Body of pancreas (tissue), 4 donors: Measurements from ENCODE around the gene HOXD3. TPM values are rescaled to one million over a fixed set of nuclear protein-coding genes. Genes with fewer than 3 reads are reported as not detected.

Source experiments
- ATAC-seq: fragments of 150-250 bp; one replicate; pipeline ENCODE4 v1.9.1; 2016
- DNase-seq, 4 donors: peaks; one replicate each; pipeline ENCODE4 v3.0.0-alpha.2; 2019
- H3K27ac ChIP-seq, 4 donors: fragments of 200-600 bp; sonication (generic); 1 replicate in 3 of 4; 2 replicates in 1 of 4; pipeline versions ENCODE4 v1.5.1 to v1.6.1; 2016 to 2019; ENCODE audit warnings: mild to moderate bottlenecking in 1 of 4, mixed read lengths in 1 of 4, moderate library complexity in 1 of 4
- H3K27me3 ChIP-seq, 2 donors: fragments of 200-600 bp; sonication (generic); one replicate each; pipeline ENCODE4 v1.6.0; 2016; ENCODE audit warnings: mild to moderate bottlenecking in 1 of 2
- H3K36me3 ChIP-seq, 2 donors: fragments of 200-600 bp; sonication (generic); replicated peaks in 1 of 2; 2 replicates each; pipeline ENCODE4 v1.5.1; 2016; ENCODE audit warnings: low read depth in 2 of 2; ENCODE audit not compliant: insufficient read depth in 1 of 2
- H3K4me1 ChIP-seq: fragments of 200-600 bp; sonication (generic); one replicate; pipeline ENCODE4 v1.6.0; 2016
- H3K4me3 ChIP-seq, 2 donors: fragments of 200-600 bp; sonication (generic); 1 replicate in 1 of 2; 2 replicates in 1 of 2; pipeline ENCODE4 v1.5.1; 2016 to 2019
- H3K9me3 ChIP-seq, 3 donors: fragments of 200-600 bp; sonication (generic); 1 replicate in 2 of 3; 2 replicates in 1 of 3; pipeline ENCODE4 v1.5.1; 2016
- POLR2A ChIP-seq, 3 donors: fragments of 450-650 bp; IDR thresholded peaks; one replicate each; pipeline ENCODE4 v1.6.1; 2016; ENCODE audit warnings: antibody characterized with exemption in 3 of 3, mild to moderate bottlenecking in 2 of 3
- WGBS, 2 donors: methylation state at CpG; one replicate each; pipeline ENCODE4 v1.1.5; 2017; 5-methylcytosine and 5-hydroxymethylcytosine counted together
- intact Hi-C: fragments of 100-400 bp; cut with DNase I; formaldehyde crosslinking; loops from one replicate; pipeline ENCODE4 v1.15.1; 2023
- total RNA-seq, 2 donors: library from RNA; depleted of rRNA; stranded (reverse); fragments of >200 nt; gene quantifications; one replicate each; pipeline ENCODE4 v1.1.0, GENCODE V29; 2016
- TF ChIP-seq, protein P1 (sequence below), 7 experiments: fragments of 450-650 bp in 4 of 7; fragments of 200-600 bp in 3 of 7; sonication (generic) in 3 of 7; IDR thresholded peaks; one replicate each; pipeline ENCODE4 v1.5.1; 2016 to 2019; ENCODE audit warnings: antibody characterized with exemption in 7 of 7

HOXD3 gene
- total RNA-seq, 2 donors from 2014 or later, result 0.26 TPM; not detected in 1

GRCh38 chr2:176142281-176142680, 14.8 kb upstream of the HOXD3 start:
- Histone ChIP-seq H3K27me3 (peaks cover 0 to 40% of the 10 kb centered on the region in 2 donors), H3K4me1 (peaks cover 12% of the 10 kb centered on the region), H3K4me3 (no peak overlapping the region), H3K9me3 (no peaks in the 10 kb centered on the region), H3K36me3 (no peaks in the 10 kb centered on the region), H3K27ac (no peak overlapping the region)
- ATAC-seq (no peak), DNase-seq (no peak)
- TF ChIP-seq, protein P1, sequence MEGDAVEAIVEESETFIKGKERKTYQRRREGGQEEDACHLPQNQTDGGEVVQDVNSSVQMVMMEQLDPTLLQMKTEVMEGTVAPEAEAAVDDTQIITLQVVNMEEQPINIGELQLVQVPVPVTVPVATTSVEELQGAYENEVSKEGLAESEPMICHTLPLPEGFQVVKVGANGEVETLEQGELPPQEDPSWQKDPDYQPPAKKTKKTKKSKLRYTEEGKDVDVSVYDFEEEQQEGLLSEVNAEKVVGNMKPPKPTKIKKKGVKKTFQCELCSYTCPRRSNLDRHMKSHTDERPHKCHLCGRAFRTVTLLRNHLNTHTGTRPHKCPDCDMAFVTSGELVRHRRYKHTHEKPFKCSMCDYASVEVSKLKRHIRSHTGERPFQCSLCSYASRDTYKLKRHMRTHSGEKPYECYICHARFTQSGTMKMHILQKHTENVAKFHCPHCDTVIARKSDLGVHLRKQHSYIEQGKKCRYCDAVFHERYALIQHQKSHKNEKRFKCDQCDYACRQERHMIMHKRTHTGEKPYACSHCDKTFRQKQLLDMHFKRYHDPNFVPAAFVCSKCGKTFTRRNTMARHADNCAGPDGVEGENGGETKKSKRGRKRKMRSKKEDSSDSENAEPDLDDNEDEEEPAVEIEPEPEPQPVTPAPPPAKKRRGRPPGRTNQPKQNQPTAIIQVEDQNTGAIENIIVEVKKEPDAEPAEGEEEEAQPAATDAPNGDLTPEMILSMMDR (IDR thresholded peaks at IDR 0.05), result no peak
- no peak for TF ChIP-seq POLR2A (IDR thresholded peaks at IDR 0.05)
- WGBS, 2 donors, result 65 to 96% methylated on average over 2 of the region's 2 CpGs
- intact Hi-C loops, result loop anchor here (5.0 to 10.0 kb wide), 2 partner anchors 315 to 403 kb away; no protein-coding TSS in a partner anchor

- Histone ChIP-seq H3K9me3 (no peaks in the 10 kb centered on the region), H3K36me3 (no peaks in the 10 kb centered on the region), H3K4me3 (no peak overlapping the region), H3K4me1 (peaks cover 7% of the 10 kb centered on the region), H3K27me3 (peaks cover 0 to 45% of the 10 kb centered on the region in 2 donors), H3K27ac (no peak overlapping the region)
- no peak for ATAC-seq
- intact Hi-C loops, result loop anchor here (10.0 kb wide), 1 partner anchor 399 kb away; no protein-coding TSS in a partner anchor
- DNase-seq, result no peak
- WGBS, 2 donors, result 18 to 34% methylated on average over 4 of the region's 4 CpGs
- no peak for TF ChIP-seq POLR2A (IDR thresholded peaks at IDR 0.05)
These were observed 11.8 kb upstream of the HOXD3 start for GRCh38 chr2:176145085-176145969.

- no peak overlapping the region for H3K27ac ChIP-seq
- 17 to 19% methylated on average over 6 of the region's 6 CpGs for WGBS, 2 donors
- peaks cover 0 to 45% of the 10 kb centered on the region in 2 donors for H3K27me3 ChIP-seq
These were observed 11.0 kb upstream of the HOXD3 start for GRCh38 chr2:176146101-176146500.

GRCh38 chr2:176146645-176147044, 10.5 kb upstream of the HOXD3 start:
- intact Hi-C loops, result loop anchor here (10.0 kb wide), 1 partner anchor 398 kb away; no protein-coding TSS in a partner anchor
- no peaks in the 10 kb centered on the region for H3K9me3 ChIP-seq
- no peak overlapping the region for H3K27ac ChIP-seq
- DNase-seq (no peak), ATAC-seq (no peak)
- no peak overlapping the region for H3K4me3 ChIP-seq
- no peaks in the 10 kb centered on the region for H3K36me3 ChIP-seq
- TF ChIP-seq, protein P1 (IDR thresholded peaks at IDR 0.05), result no peak
- TF ChIP-seq POLR2A (IDR thresholded peaks at IDR 0.05), result no peak
- peaks cover 0 to 50% of the 10 kb centered on the region in 2 donors for H3K27me3 ChIP-seq
- peaks cover 2% of the 10 kb centered on the region for H3K4me1 ChIP-seq

More at GRCh38 chr2:176146101-176146500, 11.0 kb upstream of the HOXD3 start:
- Histone ChIP-seq H3K4me3 (no peak overlapping the region), H3K9me3 (no peaks in the 10 kb centered on the region), H3K4me1 (no peaks in the 10 kb centered on the region), H3K36me3 (no peaks in the 10 kb centered on the region)
- no peak for ATAC-seq
- intact Hi-C loops, result loop anchor here (10.0 kb wide), 1 partner anchor 399 kb away; no protein-coding TSS in a partner anchor
- TF ChIP-seq, protein P1 (IDR thresholded peaks at IDR 0.05), result no peak
- no peak for TF ChIP-seq POLR2A (IDR thresholded peaks at IDR 0.05)
- no peak for DNase-seq

GRCh38 chr2:176147210-176147799, 9.8 kb upstream of the HOXD3 start:
- TF ChIP-seq, protein P1 (IDR thresholded peaks at IDR 0.05), result no peak
- no peak for TF ChIP-seq POLR2A (IDR thresholded peaks at IDR 0.05)
- no peaks in the 10 kb centered on the region for H3K9me3 ChIP-seq
- no peak for DNase-seq
- 12 to 22% methylated on average over 22 to 32 of the region's 32 CpGs for WGBS, 2 donors
- no peak overlapping the region for H3K27ac ChIP-seq
- H3K4me3 ChIP-seq, result no peak overlapping the region
- H3K4me1 ChIP-seq, result peaks cover 6% of the 10 kb centered on the region
- no peaks in the 10 kb centered on the region for H3K36me3 ChIP-seq
- no peak for ATAC-seq
- H3K27me3 ChIP-seq, result peaks cover 0 to 53% of the 10 kb centered on the region in 2 donors
- intact Hi-C loops, result loop anchor here (10.0 kb wide), 1 partner anchor 397 kb away; no protein-coding TSS in a partner anchor
